ENCODE results near the gene OR2T34.

OR2T34 gene

GRCh38 chr1:248610301-248610700 is 35.7 kb upstream of the OR2T34 start:
- H3K4me3 ChIP-seq (ENCODE audit: low read depth, low read length) = no peak overlapping the region
- CTCF ChIA-PET = interaction anchor here (1.1 kb wide), 1 partner anchor 10 kb away, joined by 3 read pairs; no protein-coding TSS in a partner anchor
- no peak for DNase-seq (ENCODE audit: low read depth, low spot score)
- POLR2A ChIA-PET = no interaction called here
- TF ChIP-seq CTCF (IDR thresholded peaks at IDR 0.05; ENCODE audit: insufficient read depth, low read length, missing control alignments) = no peak

- POLR2A ChIA-PET = no interaction called here
These were observed 24.8 kb upstream of the OR2T34 start for GRCh38 chr1:248599396-248599795.

GRCh38 chr1:248597589-248597988 is 23.0 kb upstream of the OR2T34 start, which contains the start of gene OR2T10:
OR2T10 (minus strand) TSS chr1:248597700; CDS start chr1:248593768, 3,932 bp downstream.
- no peak for DNase-seq (ENCODE audit: low read depth, low spot score)
- POLR2A ChIA-PET = no interaction called here
- CTCF ChIA-PET = no interaction called here
- TF ChIP-seq CTCF (IDR thresholded peaks at IDR 0.05; ENCODE audit: insufficient read depth, low read length, missing control alignments) = no peak
- no peak within 1 kb of the TSS for H3K4me3 ChIP-seq (ENCODE audit: low read depth, low read length)

More at GRCh38 chr1:248599396-248599795, 24.8 kb upstream of the OR2T34 start:
- H3K4me3 ChIP-seq (ENCODE audit: low read depth, low read length) = no peak overlapping the region
- DNase-seq (ENCODE audit: low read depth, low spot score) = no peak
- no peak for TF ChIP-seq CTCF (IDR thresholded peaks at IDR 0.05; ENCODE audit: insufficient read depth, low read length, missing control alignments)
- CTCF ChIA-PET = no interaction called here

GRCh38 chr1:248596615-248597014 is 22.1 kb upstream of the OR2T34 start:
- DNase-seq (ENCODE audit: low read depth, low spot score) = no peak
- H3K4me3 ChIP-seq (ENCODE audit: low read depth, low read length) = no peak overlapping the region
- ChIA-PET POLR2A (no interaction called here), CTCF (no interaction called here)
- TF ChIP-seq CTCF (IDR thresholded peaks at IDR 0.05; ENCODE audit: insufficient read depth, low read length, missing control alignments) = no peak

GRCh38 chr1:248593226-248593625 is 18.7 kb upstream of the OR2T34 start:
- ChIA-PET CTCF (interaction anchor here (1.1 kb wide), 1 partner anchor 24 kb away, joined by 3 read pairs; no protein-coding TSS in a partner anchor), POLR2A (no interaction called here)
- no peak for DNase-seq (ENCODE audit: low read depth, low spot score)
- TF ChIP-seq CTCF (IDR thresholded peaks at IDR 0.05; ENCODE audit: insufficient read depth, low read length, missing control alignments) = no peak
- H3K4me3 ChIP-seq (ENCODE audit: low read depth, low read length) = no peak overlapping the region

GRCh38 chr1:248592655-248593054 is 18.1 kb upstream of the OR2T34 start:
- CTCF ChIA-PET = interaction anchor here (1.1 kb wide), 1 partner anchor 25 kb away, joined by 3 read pairs; no protein-coding TSS in a partner anchor
- no peak for TF ChIP-seq CTCF (IDR thresholded peaks at IDR 0.05; ENCODE audit: insufficient read depth, low read length, missing control alignments)

More at GRCh38 chr1:248592655-248593054, 18.1 kb upstream of the OR2T34 start:
- no peak for DNase-seq (ENCODE audit: low read depth, low spot score)
- H3K4me3 ChIP-seq (ENCODE audit: low read depth, low read length) = no peak overlapping the region
- POLR2A ChIA-PET = no interaction called here
